PC-9 (cell line): ENCODE results near the gene ACOT6.

Experiments
- CTCF ChIP-seq: fragments of 200-600 bp; sonication (generic); conservative IDR thresholded peaks from 2 replicates; pipeline ENCODE4 v1.6.1; 2017; ENCODE audit warnings: mixed run types, antibody characterized with exemption, mild to moderate bottlenecking, moderate library complexity
- EZH2 ChIP-seq: fragments of 200-600 bp; sonication (generic); IDR thresholded peaks from 2 replicates; pipeline ENCODE4 v1.8.0; 2017; ENCODE audit warnings: antibody characterized with exemption, low read depth

- TF ChIP-seq CTCF (no peak), EZH2 (no peak)
These were observed 23.2 kb upstream of the ACOT6 start for GRCh38 chr14:73589116-73589515.
